ENCODE results near the gene PLCL1. TPM values are rescaled to one million over a fixed set of nuclear protein-coding genes. Genes with fewer than 3 reads are reported as not detected.
A peak's percentile ranks its signal among the peaks of the same experiment; 100 is the strongest.

PLCL1 gene
- under 0.01 and 0.22 TPM in 2 replicates for total RNA-seq (2012; rRNA removed)

DNA sequence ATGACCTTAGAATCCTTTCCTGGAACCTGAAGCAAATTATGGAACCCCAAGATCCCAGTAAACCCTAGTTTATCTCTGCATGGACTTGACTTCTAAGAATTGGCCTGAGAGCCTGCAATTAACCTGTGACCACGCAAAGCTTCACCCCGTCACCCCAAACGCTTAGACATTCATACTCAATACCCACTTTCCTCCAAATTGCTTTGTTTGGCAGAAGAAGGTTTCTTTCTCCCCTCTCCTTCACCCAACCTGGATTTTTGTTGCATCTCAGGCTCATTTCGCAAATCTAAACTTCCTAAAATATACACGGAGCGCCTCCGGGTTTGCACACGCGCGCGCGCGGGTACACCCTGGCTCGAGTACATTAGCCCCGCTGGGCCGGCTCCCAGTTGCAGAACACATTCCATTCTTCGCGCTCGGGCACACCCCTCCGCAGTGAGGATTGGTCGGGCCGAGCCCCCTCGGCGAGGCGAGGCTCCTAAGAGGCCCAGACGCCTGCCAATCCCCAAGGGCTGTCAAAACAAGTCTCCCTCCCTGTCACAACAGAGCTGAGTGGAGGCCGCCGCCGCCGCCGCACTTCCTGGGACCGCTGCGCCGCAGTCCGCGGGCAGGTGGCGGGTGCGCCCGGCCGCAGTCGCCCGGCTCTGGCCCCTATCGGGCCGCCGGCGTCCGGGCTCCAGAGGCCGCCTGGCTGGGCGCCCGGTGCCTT lies at the start of gene PLCL1:
Gene PLCL1, plus strand, starts transcription at position 545 of the 709 bp plus-strand sequence.
- H3K4me1 ChIP-seq (ENCODE audit: control insufficient read depth, insufficient read depth, low read length), result peaks cover 8% of the 10 kb centered on the region
- peak within 1 kb of the TSS; percentile 92 for H3K4me2 ChIP-seq (ENCODE audit: low read length)
- peak within 1 kb of the TSS; percentile 79 for H3K4me3 ChIP-seq (ENCODE audit: low read length)
- H3K27me3 ChIP-seq (ENCODE audit: control insufficient read depth, insufficient read depth, low read length), result peaks cover 5% of the 10 kb centered on the region
- H3K36me3 ChIP-seq (ENCODE audit: insufficient read depth, low read length), result no peaks in the 10 kb centered on the region
- peak within 1 kb of the TSS; percentile 57 for H3K9ac ChIP-seq (ENCODE audit: low read depth, low read length)
- H3K9me3 ChIP-seq (replicated peaks; ENCODE audit: low read length), result no peaks in the 10 kb centered on the region

DNA sequence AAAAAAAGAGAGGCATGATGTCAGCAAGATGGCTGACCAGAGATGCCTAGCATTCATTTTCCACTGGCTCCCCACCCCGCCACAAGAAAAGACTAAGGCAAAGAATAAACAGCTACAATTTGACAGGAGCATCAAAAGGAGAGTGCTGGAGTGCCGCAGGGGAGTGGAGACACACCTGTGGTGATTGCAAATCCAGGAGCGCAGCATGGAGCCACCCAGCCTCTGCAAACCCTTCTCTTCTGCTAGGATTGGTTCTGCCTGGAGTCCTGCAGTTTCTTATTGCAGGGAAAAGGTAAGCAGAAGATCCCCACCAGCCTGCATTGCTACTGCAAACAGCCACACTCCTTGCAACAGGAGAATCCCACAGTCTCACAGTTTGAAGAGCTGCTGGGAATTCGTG lies 45.4 kb upstream of the PLCL1 start:
- no peaks in the 10 kb centered on the region for H3K4me1 ChIP-seq (ENCODE audit: control insufficient read depth, insufficient read depth, low read length)
- no peak overlapping the region for H3K4me3 ChIP-seq (ENCODE audit: low read length)
- H3K9ac ChIP-seq (ENCODE audit: low read depth, low read length), result no peak overlapping the region
- H3K9me3 ChIP-seq (replicated peaks; ENCODE audit: low read length), result no peaks in the 10 kb centered on the region
- H3K36me3 ChIP-seq (ENCODE audit: insufficient read depth, low read length), result no peaks in the 10 kb centered on the region
- H3K27me3 ChIP-seq (ENCODE audit: control insufficient read depth, insufficient read depth, low read length), result no peaks in the 10 kb centered on the region
- no peak overlapping the region for H3K4me2 ChIP-seq (ENCODE audit: low read length)

DNA sequence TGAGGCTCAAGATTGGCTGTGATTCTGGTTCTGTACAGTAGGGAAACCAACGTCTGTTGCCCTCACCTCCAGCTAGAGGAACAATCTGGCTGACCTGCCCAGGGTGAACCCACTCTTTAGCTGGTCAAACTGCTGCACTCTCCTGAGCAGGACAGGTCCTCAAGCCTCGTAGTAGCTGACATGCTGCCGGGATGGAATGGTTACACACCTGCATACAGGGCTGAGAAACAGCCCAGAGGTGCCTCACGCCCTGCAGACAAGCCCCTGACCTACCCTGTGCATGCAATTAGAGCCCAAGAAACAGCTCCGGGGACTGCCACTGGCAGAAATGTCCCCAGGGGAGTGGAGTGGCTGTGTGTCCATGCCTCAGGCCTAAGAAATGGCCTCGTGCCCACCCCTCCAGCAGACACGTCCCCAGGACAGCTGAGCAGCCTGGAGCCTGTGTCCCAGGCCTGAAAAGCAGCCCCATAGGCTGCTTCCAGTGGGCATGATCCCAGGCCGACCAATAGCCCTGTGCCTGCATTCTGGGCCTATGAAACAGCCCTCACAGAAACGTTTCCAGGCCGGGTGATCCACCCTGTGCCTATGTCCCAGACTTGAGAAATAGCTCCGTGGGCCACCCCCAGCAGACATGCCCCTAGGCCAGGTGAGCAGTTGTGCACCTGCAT lies 44.6 kb upstream of the PLCL1 start:
- Histone ChIP-seq H3K9ac (ENCODE audit: low read depth, low read length) (no peak overlapping the region), H3K4me2 (ENCODE audit: low read length) (no peak overlapping the region)

DNA sequence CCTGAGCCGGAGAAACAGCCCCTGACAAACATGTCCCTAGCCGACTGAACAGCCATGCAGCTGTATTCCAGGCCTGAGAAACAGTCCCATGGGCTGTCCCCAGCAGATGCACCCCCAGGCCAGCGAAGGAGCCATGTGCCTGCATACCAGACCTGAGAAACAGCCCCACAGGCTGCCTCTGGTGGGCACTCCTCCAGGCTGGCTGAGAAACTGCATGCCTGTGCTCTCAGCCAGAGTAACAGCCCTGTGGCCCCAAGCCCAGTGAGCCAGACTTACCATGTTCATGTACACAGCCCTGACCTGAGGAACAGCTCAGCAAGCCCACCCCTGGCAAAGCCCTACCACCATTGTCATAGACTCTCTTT lies 44.1 kb upstream of the PLCL1 start:
- H3K4me2 ChIP-seq (ENCODE audit: low read length), result no peak overlapping the region
- no peaks in the 10 kb centered on the region for H3K9me3 ChIP-seq (replicated peaks; ENCODE audit: low read length)
- no peaks in the 10 kb centered on the region for H3K4me1 ChIP-seq (ENCODE audit: control insufficient read depth, insufficient read depth, low read length)
- no peaks in the 10 kb centered on the region for H3K36me3 ChIP-seq (ENCODE audit: insufficient read depth, low read length)
- H3K27me3 ChIP-seq (ENCODE audit: control insufficient read depth, insufficient read depth, low read length), result no peaks in the 10 kb centered on the region
- H3K4me3 ChIP-seq (ENCODE audit: low read length), result no peak overlapping the region
- no peak overlapping the region for H3K9ac ChIP-seq (ENCODE audit: low read depth, low read length)

More for the DNA sequence above, 44.6 kb upstream of the PLCL1 start:
- no peaks in the 10 kb centered on the region for H3K4me1 ChIP-seq (ENCODE audit: control insufficient read depth, insufficient read depth, low read length)
- no peak overlapping the region for H3K4me3 ChIP-seq (ENCODE audit: low read length)
- H3K36me3 ChIP-seq (ENCODE audit: insufficient read depth, low read length), result no peaks in the 10 kb centered on the region
- no peaks in the 10 kb centered on the region for H3K27me3 ChIP-seq (ENCODE audit: control insufficient read depth, insufficient read depth, low read length)
- no peaks in the 10 kb centered on the region for H3K9me3 ChIP-seq (replicated peaks; ENCODE audit: low read length)

DNA sequence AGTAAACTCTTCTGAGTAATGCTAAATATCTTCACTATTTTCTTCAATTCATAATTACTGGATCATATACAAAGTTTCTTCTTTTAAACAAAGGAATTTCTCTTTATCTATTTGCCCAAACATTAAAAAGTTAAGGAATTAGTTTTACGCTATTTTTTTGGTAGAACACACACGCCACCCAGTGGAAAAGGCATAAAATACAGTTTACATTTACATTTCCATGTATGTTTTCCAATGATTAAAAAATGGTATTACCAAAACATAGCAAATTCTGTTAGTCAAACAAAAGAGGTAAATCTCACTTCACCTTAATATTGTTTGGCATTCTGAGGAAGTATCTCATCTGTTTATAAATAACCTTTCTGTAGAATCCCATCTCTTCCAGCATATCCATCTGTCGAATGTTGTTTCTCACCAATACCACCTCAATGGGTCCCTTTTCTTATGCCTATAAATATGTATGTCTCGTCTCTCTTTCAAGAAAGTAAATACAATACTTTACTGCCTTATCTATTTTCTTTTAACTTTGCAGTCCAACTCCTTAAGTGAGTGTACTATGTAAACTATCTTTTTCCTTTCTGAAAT lies 26.5 kb upstream of the PLCL1 start:
- Histone ChIP-seq H3K4me2 (ENCODE audit: low read length) (no peak overlapping the region), H3K36me3 (ENCODE audit: insufficient read depth, low read length) (no peaks in the 10 kb centered on the region), H3K4me3 (ENCODE audit: low read length) (no peak overlapping the region)

DNA sequence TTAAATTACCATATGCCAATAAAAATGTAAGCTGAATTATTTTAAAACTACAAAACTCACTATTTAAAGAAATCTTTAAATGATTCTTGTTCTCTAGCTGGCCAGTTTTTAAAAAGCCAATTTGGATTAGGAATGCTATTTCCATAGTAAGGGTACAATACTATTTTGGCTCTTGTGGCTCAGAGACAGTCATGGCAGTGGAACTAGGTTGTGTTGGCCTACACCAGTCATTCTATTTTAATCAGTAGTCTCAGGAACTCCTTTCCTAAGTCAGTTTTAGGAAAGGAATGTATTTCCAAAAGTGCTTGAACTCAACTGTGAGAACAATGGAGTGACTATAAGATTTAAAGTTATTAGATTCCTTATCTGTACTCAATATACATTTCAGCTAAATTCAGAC lies 25.1 kb upstream of the PLCL1 start:
- H3K27me3 ChIP-seq (ENCODE audit: control insufficient read depth, insufficient read depth, low read length), result no peaks in the 10 kb centered on the region
- H3K36me3 ChIP-seq (ENCODE audit: insufficient read depth, low read length), result no peaks in the 10 kb centered on the region
- no peaks in the 10 kb centered on the region for H3K9me3 ChIP-seq (replicated peaks; ENCODE audit: low read length)
- no peak overlapping the region for H3K4me2 ChIP-seq (ENCODE audit: low read length)
- no peak overlapping the region for H3K4me3 ChIP-seq (ENCODE audit: low read length)
- no peaks in the 10 kb centered on the region for H3K4me1 ChIP-seq (ENCODE audit: control insufficient read depth, insufficient read depth, low read length)
- H3K9ac ChIP-seq (ENCODE audit: low read depth, low read length), result no peak overlapping the region

More for the DNA sequence above, 26.5 kb upstream of the PLCL1 start:
- no peak overlapping the region for H3K9ac ChIP-seq (ENCODE audit: low read depth, low read length)
- no peaks in the 10 kb centered on the region for H3K9me3 ChIP-seq (replicated peaks; ENCODE audit: low read length)
- H3K4me1 ChIP-seq (ENCODE audit: control insufficient read depth, insufficient read depth, low read length), result no peaks in the 10 kb centered on the region
- H3K27me3 ChIP-seq (ENCODE audit: control insufficient read depth, insufficient read depth, low read length), result no peaks in the 10 kb centered on the region

DNA sequence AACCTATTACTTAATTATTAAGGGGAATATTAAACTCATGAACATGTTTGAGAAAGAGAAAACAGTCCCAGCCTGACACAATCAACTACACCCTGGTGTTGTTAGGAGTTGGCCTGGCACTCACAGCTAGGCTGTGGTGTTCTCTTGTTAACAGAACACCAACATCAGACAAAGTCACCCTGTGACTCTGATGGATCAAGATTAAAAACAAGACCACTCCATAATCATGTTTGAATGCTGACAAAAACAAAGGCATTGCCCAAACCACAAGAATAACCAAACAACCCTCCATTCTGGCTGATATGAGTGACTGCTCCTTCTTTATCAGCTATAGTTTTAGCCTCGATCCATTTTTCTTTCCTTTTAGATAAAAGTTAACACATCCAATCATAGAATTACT lies 22.3 kb upstream of the PLCL1 start:
- H3K9ac ChIP-seq (ENCODE audit: low read depth, low read length), result no peak overlapping the region

DNA sequence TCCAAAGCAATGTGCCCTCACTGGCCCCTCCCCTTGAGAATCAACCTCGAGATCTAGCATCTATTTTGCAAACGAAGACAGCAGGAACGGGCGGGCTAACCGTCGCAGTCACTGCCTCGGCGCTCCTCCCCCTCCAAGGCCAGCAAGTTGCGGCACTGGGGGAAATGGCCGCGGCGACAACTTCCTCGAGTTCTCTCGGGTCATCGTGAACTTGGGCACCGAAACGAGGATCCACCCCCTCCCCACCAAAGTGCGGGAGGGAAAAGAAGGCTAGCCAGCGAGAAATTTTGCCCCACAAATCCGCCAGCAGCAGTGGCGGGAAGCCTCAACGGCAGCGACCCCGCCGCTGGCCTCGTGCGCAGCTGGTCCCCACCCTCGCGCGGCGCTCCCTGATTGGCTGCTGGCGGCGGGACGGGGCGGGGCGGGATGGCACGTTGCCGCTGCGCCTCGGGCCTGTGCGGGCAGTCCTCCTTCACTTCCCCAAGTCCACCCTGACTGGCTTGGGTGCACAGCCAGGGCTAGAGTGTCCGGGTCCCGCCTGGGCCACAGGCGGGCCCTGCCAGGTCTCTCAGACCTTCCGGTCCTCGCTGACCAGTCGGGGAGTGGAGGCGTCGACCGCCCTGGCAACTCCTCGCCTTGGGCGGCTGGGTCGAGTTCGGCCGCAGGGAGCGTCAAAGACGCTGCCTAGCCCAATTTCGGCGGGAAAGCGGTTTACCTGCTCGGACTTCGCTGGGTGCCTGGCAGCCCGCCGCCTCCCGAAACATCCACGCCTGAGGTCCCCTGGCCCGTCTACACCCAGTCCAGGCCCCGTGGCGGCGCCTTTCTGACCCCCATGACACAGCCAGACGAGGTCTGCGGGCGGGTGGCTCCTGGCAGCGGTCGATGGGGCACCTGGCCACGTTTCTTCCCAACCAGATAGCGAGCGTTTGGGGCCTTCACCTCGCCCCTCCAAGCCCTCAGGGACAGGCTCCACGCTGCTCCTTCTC lies 19.1 kb upstream of the PLCL1 start, which contains the start of gene BOLL:
Gene BOLL, minus strand, starts transcription at position 364 of the 986 bp plus-strand sequence. CDS start 3,469 bp downstream, outside the sequence.
- Histone ChIP-seq H3K4me1 (ENCODE audit: control insufficient read depth, insufficient read depth, low read length) (peaks cover 6% of the 10 kb centered on the region), H3K36me3 (ENCODE audit: insufficient read depth, low read length) (no peaks in the 10 kb centered on the region), H3K9me3 (replicated peaks; ENCODE audit: low read length) (no peaks in the 10 kb centered on the region), H3K4me2 (ENCODE audit: low read length) (peak within 1 kb of the TSS; percentile 84), H3K27me3 (ENCODE audit: control insufficient read depth, insufficient read depth, low read length) (peaks cover 9% of the 10 kb centered on the region), H3K4me3 (ENCODE audit: low read length) (peak within 1 kb of the TSS; percentile 60), H3K9ac (ENCODE audit: low read depth, low read length) (no peak within 1 kb of the TSS)

More for the DNA sequence above, 22.3 kb upstream of the PLCL1 start:
- Histone ChIP-seq H3K4me3 (ENCODE audit: low read length) (no peak overlapping the region), H3K9me3 (replicated peaks; ENCODE audit: low read length) (no peaks in the 10 kb centered on the region), H3K4me2 (ENCODE audit: low read length) (no peak overlapping the region), H3K4me1 (ENCODE audit: control insufficient read depth, insufficient read depth, low read length) (peaks cover 6% of the 10 kb centered on the region), H3K27me3 (ENCODE audit: control insufficient read depth, insufficient read depth, low read length) (peaks cover 2% of the 10 kb centered on the region), H3K36me3 (ENCODE audit: insufficient read depth, low read length) (no peaks in the 10 kb centered on the region)

DNA sequence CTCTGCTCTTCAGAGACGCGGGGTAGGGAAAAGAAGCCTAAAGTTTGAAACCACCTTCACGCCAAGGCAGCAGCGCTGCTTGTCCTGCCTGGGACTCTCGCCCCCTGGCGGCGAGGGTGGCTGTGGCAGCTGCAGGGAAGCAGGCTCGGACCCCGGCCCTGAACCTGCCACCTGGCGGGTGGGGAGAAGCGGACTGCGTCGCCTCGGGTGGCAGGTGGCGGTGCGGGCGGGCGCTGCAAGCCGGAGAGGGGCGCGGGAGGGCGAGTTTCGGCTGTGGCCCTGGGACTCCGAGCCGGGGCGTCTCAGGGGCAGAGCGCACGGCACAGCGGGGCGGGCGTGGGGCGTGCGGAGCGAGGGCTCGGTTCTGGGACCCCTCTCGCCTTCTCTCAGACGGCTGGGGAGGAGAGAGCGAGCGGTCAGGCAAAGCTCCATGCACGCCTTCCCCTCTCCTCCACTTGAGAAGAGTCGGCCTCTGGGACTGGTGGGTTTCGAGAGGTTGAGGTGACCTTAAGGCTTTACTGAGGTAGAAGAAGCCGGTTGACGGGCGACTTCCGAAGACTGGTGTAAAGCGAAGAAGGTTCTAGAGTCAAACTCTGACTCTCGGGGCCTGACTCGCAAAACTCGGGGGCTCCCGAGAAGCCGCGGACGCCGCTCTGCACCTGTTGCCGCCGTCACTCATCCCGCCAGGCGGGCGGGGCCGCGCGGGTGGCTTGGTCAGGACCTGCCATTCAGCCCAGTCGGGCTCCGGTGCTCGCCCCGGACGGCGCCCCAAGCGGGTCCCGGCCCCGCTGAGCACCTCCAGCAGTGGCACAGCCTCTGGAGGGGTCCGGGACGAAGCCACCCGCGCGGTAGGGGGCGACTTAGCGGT lies 18.1 kb upstream of the PLCL1 start:
- peak overlapping the region; percentile 84 for H3K4me2 ChIP-seq (ENCODE audit: low read length)
- peaks cover 6% of the 10 kb centered on the region for H3K4me1 ChIP-seq (ENCODE audit: control insufficient read depth, insufficient read depth, low read length)
- peaks cover 9% of the 10 kb centered on the region for H3K27me3 ChIP-seq (ENCODE audit: control insufficient read depth, insufficient read depth, low read length)
- peak overlapping the region; percentile 60 for H3K4me3 ChIP-seq (ENCODE audit: low read length)
- no peaks in the 10 kb centered on the region for H3K9me3 ChIP-seq (replicated peaks; ENCODE audit: low read length)
- H3K36me3 ChIP-seq (ENCODE audit: insufficient read depth, low read length), result no peaks in the 10 kb centered on the region
- no peak overlapping the region for H3K9ac ChIP-seq (ENCODE audit: low read depth, low read length)

DNA sequence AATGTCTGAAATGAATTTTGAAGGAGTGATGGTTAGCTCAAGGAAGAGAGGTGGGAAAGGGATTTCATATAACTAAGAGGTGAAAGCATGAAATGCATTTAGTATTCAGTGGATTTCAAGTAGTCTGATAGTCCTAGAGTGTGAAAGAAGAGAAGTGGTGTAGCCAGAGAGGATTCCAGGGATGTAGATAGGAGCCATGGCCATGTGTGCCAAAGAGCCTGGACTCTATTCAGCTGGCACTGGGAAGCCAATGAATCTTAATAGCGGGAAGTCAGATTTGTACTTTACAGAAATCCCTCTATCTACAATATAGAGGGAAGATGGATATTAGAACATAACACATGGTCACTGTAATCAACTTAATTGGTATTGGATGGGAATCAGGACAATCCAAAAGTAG lies 10.9 kb upstream of the PLCL1 start:
- Histone ChIP-seq H3K4me1 (ENCODE audit: control insufficient read depth, insufficient read depth, low read length) (no peaks in the 10 kb centered on the region), H3K4me2 (ENCODE audit: low read length) (no peak overlapping the region), H3K27me3 (ENCODE audit: control insufficient read depth, insufficient read depth, low read length) (peaks cover 4% of the 10 kb centered on the region), H3K9me3 (replicated peaks; ENCODE audit: low read length) (no peaks in the 10 kb centered on the region), H3K9ac (ENCODE audit: low read depth, low read length) (no peak overlapping the region), H3K4me3 (ENCODE audit: low read length) (no peak overlapping the region), H3K36me3 (ENCODE audit: insufficient read depth, low read length) (no peaks in the 10 kb centered on the region)

All from skeletal muscle satellite cell (primary cell).